Umbilical cord (tissue), 2 donors: ENCODE results near the gene COPZ2. TPM values are rescaled to one million over a fixed set of nuclear protein-coding genes. Genes with fewer than 3 reads are reported as not detected.
A peak's percentile ranks its signal among the peaks of the same experiment; 100 is the strongest.
"Not testable (repeated sequence)": the region's sequence is repeated elsewhere in the genome, so short reads cannot be mapped to it uniquely, and the experiment has no call there.

Experiments used
- DNase-seq: peaks from one replicate; pipeline ENCODE4 v3.0.0-alpha.2; 2015; ENCODE audit warnings: low spot score
- total RNA-seq: library from RNA; depleted of rRNA; stranded (reverse); fragments of >200 nt; gene quantifications from one replicate; pipeline ENCODE4 v1.2.3, GENCODE V29; 2014; ENCODE audit warnings: low replicate concordance; ENCODE audit not compliant: insufficient read depth

The COPZ2 gene
- total RNA-seq, 1 donor from 2014 or later: 129 TPM

DNA sequence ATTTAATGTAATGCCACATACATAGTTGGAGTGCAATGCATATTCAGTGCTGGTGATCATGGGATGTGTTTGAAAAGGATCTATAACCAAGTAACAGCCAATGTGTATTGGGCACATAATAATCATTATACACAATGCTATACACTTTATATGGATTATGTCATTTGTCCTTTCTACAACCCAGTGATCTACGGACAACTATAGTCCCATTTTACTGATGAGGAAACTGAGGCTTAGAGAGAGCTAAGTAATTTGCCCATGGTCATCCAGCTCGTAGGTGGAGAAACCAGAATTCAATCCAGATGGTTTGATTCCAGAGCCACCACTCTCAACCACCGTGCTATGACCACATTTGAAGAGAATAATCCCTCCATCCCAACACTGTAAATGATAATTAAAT is 27.4 kb downstream of the COPZ2 start:
- no peak for DNase-seq

DNA sequence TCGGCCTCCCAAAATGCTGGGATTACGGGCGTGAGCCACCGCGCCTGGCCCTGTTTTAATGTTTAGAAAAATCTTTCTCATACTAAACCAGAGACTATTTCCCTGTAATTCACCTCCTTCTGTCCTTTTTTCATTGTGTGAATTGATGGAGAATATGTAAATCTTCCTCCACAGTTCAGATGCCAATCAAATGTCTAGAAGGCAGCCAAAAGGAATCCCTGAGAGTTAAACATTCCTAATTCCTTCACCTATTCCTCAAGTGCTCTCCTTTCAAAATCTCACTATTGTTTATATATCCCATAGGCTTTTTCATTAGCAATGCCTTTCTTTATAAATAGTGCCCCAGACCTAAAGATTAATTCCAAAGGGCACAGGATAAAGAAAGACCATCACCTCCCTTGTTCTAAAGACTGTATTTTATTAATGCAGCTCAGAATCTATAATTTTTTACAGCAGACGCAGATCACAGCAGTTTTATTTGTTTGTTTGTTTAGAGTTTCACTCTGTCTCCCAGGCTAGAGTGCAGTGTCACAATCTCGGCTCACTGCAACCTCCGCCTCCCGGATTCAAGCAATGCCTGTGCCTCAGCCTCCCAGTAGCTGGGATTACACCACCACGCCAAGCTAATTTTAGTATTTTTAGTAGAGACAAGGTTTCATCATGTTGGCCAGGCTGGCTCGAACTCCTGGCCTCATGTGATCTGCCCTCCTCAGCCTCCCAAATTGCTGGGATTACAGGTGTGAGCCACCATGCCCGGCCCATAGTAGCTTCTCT is 30.5 kb downstream of the COPZ2 start:
- DNase-seq: no peak

DNA sequence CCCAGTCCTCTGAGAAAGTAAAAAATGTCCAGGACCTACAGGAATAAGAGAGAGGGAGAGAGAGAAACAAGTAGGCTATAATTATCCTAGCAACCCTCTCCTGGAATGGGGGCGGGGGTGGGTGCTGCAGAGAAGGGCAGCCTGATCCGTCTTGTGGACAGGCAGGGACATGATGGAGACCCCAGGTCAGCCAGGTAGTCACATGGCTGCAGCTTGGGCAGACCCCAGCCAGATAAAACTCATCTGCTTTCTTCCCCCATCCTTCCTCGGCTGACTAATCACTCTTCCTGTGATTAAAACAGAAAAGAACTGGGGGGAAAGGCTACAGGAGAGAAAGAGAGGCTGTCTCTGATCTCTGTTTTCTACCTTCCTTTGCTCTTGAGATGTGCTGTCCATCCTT is 32.6 kb downstream of the COPZ2 start:
- no peak for DNase-seq

DNA sequence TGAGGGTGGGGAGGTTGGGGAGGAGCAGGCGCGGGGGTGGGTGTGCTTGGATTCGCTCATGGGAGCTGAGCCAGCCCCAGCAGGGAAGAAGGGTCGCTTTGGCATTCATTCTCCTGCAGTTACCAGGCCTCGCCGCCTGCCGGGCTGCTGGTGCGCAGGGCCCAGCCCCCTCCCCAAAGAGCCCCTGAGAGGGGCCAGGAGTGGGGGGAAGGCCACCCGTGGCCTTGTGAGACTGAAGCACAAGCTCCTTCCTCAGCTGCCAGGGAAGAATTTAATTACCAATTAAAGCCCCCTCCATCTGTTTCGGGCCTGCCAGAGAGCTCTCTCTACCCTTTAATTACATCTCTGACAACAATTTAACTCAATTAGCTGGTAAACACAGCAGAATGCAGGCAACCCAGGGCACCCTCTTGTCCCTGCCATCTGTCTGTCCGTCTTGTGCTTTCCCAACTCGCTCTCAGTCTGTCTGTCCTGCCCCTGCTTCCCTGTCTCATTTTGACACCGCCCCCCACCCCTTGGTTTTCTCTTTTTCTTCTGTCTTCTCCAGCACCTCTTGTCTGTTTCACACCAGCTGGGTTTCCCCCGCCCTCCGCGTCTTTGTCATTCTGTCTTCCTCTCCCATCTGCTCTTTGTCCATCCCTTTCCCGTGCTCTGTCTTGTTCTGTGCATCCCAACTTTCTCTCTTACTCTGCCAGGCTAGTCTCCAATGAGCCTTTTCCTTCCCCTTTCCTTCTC is 34.0 kb downstream of the COPZ2 start:
- peak; percentile 57 for DNase-seq

DNA sequence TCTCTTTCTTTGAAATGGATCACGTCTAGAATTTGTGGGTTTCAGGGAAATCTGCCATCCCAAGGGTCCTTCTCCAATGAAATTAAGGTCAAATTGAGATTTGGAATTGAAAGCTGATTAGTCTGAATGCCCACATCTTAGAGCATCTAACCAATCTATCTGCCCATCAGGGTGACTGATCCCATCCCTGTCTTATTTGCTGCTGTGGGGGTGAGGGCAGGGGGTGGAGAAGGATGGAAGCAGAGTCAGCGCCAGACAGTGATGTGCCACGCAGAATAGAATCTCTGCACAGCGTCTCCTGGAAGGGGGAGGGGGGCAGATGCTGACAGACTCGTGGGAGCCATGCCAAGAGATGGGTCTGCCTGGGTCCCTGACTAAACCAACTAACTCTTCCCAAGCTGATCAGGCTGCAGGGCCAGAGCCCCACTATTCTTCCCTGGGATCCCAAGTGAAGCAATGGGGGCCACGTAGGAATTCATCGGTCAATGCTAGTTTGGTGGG is 34.6 kb downstream of the COPZ2 start:
- peak; percentile 80 for DNase-seq

DNA sequence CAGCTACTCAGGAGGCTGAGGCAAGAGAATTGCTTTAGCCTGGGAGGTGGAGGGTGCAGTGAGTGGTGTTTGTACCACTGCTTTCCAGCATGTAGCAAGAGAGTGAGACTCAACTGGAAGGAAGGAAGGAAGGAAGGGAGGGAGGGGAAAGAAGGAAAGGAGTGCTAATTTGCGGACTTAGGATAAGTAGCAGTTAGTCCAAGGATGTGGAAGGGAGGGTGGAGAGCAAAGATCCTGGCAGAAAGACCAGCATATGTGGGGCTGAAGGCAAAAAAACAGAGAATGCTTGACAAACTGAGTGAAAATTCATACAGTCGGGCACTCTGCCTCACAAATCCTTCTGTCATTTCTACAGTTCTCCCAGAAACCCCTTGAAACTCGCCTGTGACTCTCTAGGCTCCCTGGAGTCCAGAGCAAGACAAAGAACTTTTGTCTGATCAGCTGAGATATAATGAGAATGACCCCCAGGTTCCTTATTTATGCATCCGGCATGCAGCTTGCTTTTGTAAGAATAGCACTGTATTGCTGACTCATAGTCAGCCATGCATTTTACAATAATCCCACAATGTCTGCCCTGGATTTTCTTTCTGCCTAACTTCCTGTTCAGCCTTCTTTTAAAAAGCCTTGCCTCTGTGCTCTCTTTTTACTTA is 35.2 kb downstream of the COPZ2 start:
- peak; percentile 95 for DNase-seq

DNA sequence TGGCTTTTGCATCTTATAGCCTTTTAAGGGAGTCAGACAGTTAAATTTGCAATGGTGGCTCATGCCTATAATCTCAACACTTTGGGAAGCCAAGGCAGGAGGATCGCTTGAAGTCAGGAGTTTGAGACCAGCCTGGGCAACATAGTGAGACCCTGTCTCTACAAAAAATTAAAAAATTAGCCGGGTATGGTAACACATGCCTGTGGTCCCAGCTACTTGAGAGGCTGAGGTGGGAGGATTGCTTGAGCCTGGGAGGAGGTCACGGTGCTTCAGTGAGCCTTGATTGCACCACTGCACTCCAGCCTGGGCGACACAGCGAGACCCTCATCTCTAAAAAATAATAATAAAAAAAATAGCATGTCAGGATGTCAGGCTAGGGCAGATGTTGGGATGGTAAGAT is 35.9 kb downstream of the COPZ2 start:
- not testable (repeated sequence) for DNase-seq

DNA sequence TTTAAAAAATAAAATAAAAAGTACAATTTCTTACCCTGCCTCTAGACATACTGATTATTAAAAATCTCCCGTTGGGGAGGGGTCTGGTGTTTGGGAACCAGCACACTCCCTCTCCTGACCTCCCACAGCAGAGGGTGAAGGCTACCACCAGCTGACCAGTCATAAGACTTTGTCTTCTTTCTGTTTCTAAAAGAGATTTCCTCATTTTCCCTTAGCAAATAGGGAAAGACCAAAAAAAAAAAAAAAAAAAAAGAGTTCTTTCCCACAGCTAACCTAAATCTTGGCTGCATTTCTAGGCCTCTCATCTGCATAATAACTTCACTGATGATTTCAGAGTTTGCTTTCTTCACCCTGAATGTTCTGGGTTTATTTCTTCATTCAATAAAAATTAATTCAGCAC is 36.4 kb downstream of the COPZ2 start:
- DNase-seq: no peak

DNA sequence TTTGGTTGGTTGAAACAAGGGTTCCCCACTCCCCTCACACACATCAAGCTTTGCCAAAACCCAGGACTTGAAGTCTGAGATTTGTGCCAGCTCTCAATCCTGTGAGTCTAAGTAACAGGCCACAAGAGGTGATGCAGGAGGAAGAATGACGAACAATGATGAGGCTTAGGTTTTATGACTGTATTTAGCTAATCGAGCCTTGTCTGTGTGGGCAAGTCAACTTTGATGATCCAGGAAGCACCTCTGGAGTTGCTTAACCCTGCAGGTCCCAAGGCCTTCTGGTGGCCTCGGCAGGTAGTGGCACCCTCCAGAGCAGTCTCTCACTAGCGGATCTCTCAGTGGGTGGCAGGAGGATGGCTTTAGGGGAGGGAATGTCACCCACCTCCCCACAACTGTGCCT is 38.0 kb downstream of the COPZ2 start:
- no peak for DNase-seq

DNA sequence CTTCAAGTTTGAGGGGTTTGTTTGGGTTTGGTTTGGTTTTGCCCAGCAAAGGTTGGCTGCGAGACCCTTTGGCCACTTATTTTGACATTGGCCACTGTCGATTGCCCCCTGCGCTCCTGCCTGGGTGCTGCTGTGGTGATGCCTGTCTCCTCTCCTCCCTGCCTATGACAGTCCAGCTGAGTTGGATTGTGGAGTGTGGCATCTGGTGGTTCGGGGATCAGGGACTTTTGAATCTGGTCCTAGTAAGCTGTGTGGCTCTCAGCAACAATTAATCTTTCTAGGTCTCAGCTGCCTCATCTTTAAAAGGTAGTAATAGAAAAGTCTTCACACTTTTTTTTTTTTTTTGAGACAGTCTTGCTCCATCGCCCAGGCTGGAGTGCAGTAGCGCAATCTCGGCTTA is 39.6 kb downstream of the COPZ2 start:
- no peak for DNase-seq

DNA sequence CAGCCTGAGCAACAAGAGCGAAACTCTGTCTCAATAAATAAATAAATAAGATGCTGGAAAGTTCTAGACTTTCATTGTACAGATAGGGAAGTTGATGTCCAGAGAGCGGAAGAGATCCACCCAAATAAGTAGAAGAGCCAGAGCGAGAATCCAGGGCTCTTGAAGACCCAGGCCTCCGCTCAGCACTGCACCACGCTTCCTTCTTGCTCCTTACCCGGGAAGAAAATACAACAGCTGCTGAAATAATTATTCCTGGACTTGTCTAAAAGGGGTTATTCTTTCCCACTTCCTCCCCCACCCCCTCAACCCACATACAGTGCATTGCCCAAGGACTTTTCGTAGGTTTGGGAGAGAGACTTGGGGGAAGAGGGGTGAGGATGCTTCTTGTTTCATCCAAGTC is 40.0 kb downstream of the COPZ2 start:
- no peak for DNase-seq

DNA sequence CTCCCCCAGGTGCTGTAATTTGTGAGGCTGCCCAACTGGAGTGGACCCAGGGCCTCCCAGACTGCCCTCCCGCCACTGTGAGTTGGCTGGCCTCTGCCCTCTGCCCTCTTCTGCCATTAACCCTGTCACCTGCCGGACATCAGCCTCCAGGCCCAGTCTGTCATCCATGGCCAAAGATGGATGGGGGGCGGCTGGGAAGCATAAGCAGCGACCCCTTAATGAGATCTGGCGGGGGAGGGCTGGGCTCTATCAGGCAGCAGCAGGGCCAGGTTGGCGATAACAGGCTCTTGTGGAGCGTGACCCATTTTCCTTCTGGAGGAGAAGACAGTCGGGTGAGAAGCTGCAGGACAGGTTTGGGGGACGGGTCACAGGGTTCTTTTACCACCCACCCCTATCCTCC is 41.4 kb downstream of the COPZ2 start:
- no peak for DNase-seq

DNA sequence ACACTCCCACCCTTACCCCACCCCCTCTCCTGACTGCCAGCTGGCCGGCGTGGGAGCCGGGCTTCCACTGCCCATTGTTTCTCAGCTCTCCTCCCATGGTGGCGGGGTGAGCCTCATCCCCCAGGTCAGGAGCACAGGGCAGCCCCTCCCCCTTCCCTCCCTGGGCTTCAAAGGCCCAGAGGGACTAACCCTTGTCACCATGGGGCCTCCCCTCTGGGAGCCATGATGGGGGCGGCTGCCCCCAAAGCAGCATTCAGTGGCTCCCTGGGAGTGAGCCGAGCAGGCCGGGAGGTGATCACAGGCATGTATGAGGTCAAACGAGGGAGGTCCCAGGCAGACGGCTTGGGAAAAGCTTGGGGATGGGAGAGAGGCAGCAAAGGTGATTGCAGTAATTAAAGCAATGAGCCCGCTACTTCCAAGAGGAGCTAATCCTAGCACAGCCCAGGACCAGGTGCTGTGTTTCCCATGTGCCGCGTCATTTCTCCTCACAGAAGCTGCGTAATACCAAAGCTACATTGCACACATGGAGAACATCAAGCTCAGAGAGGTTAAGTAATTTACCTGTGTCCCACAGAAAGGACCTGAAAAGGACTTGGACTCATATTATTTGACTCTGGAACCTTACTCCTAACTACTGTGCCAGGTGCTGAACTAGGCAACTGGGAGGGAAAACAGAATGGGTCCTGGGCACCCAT is 42.2 kb downstream of the COPZ2 start:
- DNase-seq: no peak

DNA sequence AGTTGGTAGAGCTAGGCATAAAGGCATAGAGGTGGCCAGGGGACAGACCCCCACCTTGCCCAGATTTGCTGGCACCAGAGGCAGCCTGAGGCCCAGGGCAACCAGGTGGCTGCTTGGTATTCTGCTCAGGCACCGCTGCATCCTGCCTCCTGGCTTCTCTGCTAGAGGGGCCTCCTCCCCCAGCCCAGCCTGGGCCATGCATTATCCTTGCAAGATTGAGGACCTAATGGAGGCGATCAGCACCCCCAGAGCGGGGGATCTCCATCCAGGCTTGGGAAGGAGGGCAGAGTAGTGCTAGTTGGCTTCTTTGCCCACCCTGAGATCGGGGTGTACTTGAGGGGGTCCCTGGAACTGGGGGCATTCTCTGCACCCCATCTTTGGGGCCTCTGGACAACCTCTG is 42.9 kb downstream of the COPZ2 start:
- DNase-seq: no peak

DNA sequence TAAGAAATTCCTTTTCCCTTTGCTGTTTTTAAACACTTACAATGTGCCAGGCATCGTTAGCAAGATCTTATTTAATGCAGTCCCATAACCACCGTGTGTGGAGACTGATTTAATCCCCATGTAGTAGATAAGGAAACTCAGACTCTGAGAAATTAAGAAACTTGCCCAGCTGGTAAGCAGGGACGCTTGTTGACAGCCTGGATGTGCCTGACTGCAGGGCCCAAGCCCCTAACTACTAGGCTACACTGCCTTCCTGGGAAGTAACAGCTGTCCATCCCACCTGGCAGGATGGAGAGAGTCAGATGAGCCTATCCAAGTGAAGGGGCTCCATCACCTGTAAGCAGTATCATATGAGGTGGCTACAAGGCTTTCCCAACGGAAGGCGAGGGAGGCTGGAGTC is 43.6 kb downstream of the COPZ2 start:
- DNase-seq: no peak

DNA sequence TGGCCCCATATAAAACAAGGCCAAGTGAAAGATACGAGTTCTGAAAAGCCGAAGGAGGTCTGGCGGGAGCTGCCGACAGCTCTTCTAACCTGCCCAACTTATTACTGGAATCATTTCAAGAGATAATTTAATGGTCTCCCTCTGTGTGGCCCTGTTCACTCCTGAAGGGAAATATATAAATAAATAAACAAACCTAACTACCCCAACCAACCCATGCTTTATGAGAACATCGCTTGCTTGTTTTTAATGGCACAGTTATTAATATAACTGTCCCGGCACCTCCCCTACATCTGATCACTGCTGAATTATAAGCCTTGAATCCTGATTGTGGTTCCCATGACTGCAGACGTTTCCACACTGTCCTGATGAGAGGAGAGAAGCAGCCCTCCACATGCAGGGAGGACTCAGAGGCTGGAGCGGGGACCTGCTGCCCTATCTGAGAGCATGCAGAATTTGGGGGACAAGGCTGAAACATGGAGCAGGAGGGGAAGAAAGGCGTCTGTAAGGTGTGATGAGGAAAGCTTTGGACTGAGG is 44.5 kb downstream of the COPZ2 start:
- no peak for DNase-seq

DNA sequence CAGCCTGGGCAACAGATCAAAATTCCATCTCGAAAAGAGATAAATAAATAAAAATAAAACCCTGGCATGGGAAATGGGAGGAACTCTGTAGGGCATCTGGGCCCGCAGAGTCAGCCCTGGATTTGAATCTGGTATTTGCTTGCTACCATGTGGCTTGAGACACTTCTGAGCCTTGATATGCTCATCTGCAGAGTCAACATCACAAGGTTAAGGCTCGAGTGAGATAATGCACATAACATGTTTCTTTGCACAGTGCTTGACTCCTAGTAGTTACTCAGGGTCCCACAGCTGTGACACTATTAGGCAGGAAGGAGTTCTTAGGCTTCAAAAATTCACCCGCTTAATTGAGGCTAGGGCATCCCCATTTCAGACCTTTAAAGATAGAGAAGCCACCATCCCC is 45.4 kb downstream of the COPZ2 start:
- DNase-seq: no peak

DNA sequence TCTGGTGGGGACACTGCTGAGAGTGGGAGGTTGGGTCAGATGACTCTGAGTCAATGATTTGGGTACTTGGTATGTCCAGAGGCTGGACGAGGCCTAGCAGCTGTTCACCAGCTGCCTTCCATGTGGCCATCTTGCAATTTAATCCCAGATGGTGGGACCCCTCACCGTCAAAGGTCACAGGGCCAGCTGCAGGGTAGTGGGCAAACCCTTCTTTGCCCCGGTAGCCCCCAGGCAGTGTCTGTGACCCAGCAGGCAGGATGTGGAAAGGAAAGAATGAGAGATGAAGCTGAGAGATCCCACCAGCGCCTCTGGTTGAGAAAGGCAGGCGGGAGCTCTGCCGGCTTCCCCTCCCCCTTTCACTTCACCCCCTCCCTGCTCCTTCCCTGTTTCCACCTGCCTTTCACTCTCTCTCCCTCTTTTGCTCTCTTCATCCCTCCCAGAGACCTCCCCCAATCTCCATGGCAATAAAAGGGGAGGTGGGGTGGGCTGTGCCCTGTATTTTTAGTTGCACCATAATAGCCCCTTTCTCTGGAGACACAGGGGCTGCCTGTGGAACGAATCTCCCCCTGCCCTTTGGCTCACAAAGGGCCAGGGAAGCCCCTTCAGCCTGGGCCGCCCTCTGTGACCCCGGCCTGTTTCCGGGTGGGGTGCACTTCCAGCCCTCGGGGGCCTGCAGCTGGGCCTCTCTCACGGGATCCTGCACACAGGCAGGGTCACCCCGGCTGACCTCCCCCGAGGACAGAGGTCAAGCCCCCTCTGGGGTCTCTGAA is 46.5 kb downstream of the COPZ2 start:
- no peak for DNase-seq

DNA sequence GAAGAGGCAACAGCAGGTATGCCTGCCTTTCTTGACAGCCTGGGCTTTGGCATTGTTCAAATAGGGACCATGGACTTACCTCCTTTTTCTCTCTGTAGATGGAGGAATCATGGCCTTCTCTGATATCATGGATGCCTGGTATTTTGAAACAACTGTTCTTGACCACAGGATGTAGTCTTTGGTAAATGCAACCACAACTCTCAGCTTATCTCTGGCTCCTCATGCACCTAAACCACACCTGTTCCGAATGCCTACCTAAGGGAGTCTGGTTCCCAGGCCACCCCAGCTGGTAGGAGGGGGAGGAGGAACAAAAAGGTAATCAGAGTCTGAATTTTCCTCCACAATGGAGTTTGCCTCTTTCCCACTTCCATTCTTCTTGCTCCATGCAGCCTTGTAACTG is 47.9 kb downstream of the COPZ2 start:
- no peak for DNase-seq

DNA sequence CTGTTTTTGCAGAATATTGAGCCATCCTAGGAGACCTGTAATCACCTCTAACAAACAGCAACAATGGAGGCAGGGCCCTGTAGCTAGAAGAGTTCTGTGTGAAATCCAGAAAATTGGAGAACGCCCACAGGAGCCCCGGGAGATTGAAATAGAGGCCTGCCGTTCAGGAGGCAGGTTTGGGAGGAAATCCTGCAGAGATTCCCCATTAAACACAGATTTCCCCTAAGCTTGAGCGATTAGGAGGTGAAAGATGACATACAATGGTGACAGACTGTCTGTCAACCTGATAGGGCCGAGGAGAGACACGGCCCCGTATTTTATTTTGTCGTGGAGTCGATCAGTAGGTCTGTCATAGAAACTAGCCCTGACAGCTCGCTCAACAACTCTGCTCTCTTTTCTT is 48.4 kb downstream of the COPZ2 start:
- no peak for DNase-seq

DNA sequence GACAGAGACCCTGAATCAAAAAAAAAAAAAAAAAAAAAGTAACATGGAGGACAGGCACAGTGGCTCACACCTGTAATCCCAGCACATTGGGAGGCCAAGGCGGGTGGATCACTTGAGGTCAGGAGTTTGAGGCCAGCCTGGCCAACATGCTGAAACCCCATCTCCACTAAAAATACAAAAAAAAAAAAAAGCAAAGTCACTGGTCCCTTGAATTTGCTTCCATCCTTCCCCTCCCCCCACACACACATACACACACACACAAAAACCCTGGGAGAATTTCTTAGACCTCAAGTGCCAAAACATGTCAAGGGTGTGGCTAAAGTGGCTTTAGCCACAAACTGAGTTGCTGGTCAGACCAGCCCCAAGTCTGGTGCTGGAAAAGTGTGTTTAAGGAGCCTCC is 49.2 kb downstream of the COPZ2 start:
- DNase-seq: not testable (repeated sequence)
